HPDE6-E6E7 (cell line): ENCODE results near the gene SORT1.

Experiments used
- DNase-seq: peaks from one replicate; pipeline ENCODE4 v3.0.0; 2011; ENCODE audit warnings: missing footprints; ENCODE audit errors: extremely low spot score

Gene SORT1

DNA sequence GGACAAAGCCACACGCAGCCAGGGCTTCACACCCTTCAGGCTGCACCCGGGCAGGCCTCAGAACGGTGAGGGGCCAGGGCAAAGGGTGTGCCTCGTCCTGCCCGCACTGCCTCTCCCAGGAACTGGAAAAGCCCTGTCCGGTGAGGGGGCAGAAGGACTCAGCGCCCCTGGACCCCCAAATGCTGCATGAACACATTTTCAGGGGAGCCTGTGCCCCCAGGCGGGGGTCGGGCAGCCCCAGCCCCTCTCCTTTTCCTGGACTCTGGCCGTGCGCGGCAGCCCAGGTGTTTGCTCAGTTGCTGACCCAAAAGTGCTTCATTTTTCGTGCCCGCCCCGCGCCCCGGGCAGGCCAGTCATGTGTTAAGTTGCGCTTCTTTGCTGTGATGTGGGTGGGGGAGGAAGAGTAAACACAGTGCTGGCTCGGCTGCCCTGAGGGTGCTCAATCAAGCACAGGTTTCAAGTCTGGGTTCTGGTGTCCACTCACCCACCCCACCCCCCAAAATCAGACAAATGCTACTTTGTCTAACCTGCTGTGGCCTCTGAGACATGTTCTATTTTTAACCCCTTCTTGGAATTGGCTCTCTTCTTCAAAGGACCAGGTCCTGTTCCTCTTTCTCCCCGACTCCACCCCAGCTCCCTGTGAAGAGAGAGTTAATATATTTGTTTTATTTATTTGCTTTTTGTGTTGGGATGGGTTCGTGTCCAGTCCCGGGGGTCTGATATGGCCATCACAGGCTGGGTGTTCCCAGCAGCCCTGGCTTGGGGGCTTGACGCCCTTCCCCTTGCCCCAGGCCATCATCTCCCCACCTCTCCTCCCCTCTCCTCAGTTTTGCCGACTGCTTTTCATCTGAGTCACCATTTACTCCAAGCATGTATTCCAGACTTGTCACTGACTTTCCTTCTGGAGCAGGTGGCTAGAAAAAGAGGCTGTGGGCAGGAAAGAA is 122.9 kb downstream of the SORT1 start:
- peak; percentile 85 for DNase-seq

DNA sequence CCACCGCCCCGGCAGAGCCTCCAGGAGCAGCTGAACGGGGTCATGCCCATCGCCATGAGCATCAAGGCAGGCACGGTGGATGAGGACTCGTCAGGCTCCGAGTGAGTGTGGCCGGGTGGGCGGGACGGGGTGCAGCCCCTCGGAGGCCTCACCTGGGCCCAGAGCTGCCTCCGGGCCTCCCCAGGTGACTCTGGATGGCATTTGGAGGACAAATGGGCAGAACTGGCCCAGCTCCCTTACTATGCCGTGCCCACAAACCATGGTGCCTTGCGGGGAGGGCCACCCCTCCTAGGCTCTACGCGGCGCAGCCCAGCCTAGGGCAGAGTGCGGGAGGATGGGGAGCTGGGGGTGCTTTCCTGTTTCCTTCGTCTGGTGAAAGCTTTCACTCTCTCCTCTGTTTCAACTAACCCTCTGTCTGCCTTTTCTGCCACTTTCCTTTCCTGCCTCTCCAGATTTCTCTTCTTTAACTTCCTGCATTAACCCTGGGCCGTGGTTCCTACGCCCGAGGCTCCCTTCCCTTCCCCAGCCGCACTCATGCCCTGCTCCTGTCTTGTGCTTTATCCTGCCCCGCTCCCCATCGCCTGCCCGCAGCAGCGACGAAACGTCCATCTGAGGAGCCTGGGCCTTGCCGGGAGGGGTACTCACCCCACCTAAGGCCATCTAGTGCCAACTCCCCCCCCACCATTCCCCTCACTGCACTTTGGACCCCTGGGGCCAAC is 124.0 kb downstream of the SORT1 start:
- DNase-seq, result no peak

DNA sequence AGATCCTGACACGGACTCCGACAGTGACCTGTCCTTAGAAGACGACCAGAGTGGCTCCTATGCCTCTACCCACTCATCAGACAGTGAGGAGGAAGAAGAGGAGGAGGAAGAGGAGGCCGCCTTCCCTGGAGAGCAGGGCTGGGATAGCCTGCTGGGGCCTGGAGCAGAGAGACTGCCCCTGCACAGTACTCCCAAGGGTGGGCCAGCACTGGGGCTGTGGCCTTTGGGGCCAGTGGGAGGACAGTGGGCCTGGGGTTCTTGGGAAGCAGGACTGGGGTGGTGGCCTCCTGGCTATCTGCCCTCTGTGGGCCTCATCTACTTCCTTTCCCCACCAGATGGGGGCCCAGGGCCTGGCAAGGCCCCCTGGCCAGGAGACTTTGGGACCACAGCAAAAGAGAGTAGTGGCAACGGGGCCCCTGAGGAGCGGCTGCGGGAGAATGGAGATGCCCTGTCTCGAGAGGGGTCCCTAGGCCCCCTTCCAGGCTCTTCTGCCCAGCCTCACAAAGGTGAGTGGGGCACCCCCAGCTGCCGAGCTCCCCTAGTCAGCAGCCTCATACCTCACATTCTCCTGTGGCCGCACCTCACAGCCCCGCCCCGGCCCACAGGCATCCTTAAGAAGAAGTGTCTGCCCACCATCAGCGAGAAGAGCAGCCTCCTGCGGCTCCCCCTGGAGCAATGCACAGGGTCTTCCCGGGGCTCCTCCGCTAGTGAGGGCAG is 124.7 kb downstream of the SORT1 start:
- no peak for DNase-seq

DNA sequence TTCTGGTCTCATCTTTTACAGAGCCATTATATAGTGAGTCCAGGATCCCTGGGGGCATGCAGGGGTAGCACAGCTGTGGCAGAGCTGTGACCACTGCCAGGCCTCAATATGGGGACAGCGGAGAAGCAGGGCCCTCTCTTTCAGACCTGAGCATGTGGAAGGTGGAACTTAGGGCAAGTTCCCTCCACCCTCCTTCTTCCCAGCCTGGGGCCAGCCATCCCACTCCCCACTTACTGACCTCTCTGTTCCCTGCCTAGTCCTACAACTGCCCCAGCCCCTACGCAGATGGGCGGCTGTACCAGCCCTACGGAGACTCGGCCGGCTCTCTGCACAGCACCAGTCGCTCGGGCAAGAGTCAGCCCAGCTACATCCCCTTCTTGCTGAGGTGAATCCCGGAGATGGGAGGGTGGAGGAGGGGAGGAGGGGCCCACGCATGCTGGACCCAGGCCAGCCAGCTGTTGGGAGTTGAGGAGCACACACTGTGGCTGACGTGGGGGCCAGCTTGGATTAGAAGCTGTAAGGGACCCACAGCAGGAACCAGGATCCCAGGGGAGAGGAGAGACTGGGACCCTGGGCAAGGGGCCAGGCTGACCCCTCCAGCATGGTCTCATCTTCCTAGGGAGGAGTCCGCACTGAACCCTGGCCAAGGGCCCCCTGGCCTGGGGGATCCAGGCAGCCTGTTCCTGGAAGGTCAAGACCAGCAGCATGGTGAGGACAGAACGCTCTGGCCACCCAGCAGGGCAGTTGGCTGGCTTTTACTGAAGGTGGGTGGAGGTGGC is 125.5 kb downstream of the SORT1 start:
- DNase-seq, result no peak

DNA sequence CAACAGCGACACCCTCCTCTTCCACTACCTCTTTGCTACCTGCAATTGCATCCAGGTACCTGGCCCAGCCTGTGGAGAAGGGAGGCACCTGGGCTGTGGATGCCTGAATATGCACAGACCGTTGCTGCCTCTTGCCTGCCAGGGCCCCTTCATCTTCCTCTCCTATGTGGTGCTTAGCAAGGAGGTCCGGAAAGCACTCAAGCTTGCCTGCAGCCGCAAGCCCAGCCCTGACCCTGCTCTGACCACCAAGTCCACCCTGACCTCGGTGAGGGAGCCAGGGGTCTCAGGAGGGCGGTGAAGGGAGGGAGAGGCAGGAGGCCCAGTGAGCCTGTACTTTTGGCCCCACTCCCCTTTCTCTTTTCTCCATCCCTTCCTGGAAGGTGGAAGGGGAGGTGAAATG is 126.3 kb downstream of the SORT1 start:
- no peak for DNase-seq

DNA sequence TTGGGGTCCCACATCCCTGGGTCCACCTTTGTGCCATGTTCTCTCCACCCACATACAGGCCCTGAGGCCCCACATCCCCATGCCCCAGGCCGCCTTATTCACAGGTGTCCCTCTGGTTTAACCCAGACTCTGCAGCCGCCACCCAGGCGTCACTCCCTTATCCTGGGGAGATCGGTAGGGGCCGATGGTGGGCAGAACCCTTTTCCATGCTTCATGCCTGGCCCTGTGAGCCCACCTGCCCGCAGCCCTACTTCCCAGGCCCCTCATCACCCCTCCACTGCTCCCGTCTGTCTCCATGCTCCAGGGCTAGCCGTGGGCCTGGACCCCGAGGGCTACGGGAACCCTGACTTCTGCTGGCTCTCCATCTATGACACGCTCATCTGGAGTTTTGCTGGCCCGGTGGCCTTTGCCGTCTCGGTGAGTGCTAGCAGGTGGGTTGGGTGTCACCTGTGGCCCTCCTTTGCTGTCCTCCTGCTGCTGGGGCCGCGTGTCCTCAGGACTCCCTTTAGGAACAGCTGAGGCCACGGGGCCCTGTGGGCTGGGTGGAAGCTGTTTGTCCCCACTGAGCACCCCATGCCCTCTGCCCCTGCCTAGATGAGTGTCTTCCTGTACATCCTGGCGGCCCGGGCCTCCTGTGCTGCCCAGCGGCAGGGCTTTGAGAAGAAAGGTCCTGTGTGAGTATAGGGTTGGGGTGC is 126.9 kb downstream of the SORT1 start:
- no peak for DNase-seq

DNA sequence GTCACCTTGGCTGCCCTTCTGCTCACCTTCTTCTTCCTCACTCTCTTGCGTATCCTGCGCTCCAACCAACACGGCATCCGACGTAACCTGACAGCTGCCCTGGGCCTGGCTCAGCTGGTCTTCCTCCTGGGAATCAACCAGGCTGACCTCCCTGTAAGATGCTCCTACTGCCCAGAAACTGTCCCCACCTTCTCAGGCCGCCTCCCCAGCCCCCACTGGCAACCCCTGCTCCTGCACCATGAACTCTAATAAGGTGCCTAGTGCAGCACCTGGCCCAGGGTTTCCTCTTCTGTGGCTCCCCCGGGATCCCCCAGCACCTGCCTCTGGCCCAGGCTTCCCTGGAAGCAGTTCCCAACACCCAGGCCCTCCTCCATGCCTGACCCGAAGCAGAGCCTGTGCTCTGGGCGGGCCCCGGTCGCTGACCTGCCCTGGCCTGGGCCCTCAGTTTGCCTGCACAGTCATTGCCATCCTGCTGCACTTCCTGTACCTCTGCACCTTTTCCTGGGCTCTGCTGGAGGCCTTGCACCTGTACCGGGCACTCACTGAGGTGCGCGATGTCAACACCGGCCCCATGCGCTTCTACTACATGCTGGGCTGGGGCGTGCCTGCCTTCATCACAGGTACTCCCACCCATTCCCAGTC is 127.6 kb downstream of the SORT1 start:
- no peak for DNase-seq

DNA sequence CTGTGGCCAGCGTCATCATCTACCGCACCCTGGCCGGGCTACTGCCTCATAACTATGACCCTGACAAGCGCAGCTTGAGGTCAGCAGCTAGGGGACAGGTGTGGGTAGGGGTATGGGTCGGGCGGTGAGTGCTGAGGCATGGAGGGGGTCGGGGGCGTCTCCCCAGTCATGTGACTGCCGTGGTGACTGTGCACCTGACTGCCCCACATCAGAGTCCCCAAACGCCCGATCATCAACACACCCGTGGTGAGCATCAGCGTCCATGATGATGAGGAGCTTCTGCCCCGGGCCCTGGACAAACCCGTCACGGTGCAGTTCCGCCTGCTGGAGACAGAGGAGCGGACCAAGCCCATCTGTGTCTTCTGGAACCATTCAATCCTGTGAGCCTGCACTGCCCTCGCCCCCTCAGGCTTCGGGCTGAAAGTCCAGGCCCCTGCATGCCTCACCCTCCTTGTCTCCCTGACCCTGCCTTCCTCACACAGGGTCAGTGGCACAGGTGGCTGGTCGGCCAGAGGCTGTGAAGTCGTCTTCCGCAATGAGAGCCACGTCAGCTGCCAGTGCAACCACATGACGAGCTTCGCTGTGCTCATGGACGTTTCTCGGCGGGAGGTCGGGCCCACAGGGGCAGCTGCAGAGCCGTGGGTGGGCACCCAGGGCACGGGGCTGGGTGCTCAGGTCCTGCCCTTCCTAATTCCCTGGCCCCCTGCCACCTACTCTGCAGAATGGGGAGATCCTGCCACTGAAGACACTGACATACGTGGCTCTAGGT is 128.3 kb downstream of the SORT1 start:
- DNase-seq, result no peak

DNA sequence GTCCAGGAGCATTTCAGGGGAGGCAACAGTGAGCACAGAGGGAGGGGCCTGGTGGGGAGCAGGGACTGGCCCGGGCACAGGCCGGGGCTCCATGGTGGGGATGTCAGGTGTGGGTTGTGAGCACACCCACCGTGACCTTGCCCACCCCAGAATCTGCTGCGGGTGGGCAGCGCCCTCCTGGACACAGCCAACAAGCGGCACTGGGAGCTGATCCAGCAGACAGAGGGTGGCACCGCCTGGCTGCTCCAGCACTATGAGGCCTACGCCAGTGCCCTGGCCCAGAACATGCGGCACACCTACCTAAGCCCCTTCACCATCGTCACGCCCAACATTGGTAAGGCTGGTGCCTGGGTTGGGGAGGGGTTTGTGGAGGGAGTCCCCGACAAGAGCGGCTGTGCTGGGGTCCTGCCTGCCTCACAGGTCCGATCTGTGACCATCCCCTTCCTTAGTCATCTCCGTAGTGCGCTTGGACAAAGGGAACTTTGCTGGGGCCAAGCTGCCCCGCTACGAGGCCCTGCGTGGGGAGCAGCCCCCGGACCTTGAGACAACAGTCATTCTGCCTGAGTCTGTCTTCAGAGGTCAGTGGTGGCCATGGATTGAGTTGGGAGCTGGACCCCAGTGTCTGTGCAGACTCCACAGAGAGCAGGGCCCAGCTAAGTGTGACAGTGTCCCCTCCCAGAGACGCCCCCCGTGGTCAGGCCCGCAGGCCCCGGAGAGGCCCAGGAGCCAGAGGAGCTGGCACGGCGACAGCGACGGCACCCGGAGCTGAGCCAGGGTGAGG is 129.1 kb downstream of the SORT1 start:
- DNase-seq, result no peak

DNA sequence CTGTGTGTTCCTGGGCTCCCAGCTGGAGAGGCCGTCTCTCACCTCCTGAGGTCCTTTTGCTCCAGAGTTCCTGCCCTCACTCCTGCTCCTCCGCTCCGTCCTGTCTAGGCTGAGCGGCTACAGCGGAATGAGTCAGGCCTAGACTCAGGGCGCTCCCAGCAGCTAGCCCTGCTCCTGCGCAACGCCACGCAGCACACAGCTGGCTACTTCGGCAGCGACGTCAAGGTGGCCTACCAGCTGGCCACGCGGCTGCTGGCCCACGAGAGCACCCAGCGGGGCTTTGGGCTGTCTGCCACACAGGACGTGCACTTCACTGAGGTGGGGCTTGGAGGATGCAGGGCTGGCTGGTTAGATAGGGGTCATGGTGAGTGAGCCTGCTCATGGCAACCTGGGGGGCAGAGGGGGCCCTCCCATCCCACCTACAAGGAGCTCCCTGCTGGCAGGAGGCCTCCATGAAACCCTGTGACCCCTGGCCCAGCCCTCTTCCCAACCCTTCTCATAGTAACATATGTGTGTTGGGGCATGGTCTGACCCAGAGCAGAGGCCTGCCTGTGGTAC is 129.9 kb downstream of the SORT1 start:
- no peak for DNase-seq

DNA sequence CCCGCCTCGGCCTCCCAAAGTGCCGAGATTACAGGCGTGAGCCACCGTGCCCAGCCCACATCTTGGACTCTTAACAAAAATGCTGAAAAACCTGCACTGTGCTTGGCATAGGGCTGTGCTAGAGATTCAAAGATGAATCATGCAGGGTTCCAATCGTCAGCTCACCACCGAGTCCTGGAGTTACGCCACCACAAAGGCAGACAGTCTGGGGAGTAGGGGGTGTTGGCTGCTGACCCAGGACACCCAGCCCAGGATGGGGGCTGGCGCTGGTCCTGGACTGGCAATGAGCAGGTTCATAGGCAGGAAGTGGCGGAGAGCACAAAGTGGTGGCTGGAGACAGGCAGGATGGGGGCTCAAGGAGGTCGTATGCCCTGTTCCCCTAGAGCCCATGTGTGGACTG is 130.8 kb downstream of the SORT1 start:
- DNase-seq, result no peak

DNA sequence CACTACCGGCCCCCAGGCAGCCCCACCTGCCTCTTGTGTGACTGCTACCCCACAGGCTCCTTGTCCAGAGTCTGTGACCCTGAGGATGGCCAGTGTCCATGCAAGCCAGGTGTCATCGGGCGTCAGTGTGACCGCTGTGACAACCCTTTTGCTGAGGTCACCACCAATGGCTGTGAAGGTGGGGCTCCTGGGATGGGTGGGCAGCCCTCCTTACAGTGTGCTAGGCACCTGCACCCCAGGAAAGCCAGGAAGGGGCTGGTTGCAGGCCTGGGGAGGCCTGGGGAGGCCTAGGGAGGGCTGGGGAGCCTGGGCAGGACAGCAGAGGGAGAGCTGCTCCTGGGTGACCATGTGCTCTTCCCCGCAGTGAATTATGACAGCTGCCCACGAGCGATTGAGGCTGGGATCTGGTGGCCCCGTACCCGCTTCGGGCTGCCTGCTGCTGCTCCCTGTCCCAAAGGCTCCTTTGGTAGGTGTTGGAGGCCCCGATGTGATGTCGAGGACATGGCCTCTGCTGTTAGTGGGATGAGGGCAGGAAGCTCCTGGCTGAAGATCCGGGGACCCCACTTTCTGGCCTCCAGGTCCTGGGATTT is 131.9 kb downstream of the SORT1 start:
- no peak for DNase-seq

DNA sequence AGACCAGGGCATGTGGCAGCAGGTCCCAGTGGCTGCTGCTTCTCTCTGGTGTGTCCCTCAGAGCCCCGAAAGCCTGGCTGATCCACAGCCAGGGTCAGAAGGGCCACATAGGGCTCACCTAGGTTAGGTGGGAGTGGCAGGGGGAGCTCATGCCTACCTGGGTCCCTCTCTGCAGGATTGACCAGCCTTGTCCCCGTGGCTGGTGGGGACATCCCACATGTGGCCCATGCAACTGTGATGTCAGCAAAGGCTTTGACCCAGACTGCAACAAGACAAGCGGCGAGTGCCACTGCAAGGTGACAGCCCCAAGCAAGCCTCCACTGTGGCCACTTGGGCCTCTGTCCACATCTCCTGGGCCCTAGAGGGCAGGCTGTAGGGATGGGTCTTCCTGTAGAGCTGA is 132.7 kb downstream of the SORT1 start:
- no peak for DNase-seq

DNA sequence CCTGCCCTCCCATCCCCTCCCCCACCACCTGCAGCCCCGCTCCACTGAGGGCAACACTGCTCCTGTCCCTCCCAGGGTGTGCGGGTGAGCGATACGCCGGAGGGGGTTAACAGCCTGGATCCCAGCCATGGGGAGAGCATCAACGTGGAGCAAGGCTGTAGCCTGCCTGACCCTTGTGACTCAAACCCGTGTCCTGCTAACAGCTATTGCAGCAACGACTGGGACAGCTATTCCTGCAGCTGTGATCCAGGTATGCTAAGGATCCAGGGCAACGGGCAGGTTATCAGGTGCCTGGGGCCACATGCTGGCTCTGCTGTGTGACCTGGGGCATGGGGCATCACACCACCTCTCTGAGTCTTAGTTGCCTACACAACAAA is 133.4 kb downstream of the SORT1 start:
- DNase-seq, result no peak

DNA sequence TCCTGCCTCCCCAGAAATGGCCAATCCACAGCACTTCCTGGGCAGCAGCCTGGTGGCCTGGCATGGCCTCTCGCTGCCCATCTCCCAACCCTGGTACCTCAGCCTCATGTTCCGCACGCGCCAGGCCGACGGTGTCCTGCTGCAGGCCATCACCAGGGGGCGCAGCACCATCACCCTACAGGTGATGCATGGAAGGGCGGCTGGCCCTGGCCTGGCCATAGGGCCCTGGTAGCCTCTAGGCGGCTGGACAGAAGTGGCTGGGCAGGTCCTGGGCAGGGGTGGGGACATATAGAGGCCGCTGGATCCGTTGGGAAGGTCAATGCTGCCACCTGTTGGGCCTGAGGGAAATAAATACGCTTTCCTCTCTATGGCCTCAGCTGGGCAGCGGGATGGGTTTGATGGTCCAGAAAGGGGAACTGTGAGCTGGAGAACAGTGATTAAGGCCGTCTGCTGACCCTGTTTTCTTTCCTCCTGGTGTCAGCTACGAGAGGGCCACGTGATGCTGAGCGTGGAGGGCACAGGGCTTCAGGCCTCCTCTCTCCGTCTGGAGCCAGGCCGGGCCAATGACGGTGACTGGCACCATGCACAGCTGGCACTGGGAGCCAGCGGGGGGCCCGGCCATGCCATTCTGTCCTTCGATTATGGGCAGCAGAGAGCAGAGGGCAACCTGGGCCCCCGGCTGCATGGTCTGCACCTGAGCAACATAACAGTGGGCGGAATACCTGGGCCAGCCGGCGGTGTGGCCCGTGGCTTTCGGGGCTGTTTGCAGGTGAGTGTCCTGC is 133.9 kb downstream of the SORT1 start:
- DNase-seq, result peak; percentile 92

DNA sequence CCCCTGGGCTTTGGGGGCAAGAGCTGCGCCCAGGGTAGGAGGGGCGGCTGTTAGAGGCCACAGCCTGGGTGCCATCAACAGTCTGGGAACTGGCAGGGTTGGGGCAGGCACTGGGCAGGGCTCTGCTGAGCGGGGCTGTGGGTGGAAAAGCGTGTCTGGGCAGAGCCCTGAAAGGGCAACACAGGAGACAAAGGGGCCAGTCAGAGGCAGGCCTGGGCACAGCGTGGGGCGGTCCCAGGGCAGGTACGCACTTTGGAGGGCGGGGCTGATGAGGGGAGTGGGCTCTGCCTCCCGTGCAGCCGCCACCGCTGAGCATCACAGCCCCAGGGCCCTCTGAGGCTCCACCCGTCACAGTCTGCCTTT is 134.5 kb downstream of the SORT1 start:
- DNase-seq, result peak; percentile 94

DNA sequence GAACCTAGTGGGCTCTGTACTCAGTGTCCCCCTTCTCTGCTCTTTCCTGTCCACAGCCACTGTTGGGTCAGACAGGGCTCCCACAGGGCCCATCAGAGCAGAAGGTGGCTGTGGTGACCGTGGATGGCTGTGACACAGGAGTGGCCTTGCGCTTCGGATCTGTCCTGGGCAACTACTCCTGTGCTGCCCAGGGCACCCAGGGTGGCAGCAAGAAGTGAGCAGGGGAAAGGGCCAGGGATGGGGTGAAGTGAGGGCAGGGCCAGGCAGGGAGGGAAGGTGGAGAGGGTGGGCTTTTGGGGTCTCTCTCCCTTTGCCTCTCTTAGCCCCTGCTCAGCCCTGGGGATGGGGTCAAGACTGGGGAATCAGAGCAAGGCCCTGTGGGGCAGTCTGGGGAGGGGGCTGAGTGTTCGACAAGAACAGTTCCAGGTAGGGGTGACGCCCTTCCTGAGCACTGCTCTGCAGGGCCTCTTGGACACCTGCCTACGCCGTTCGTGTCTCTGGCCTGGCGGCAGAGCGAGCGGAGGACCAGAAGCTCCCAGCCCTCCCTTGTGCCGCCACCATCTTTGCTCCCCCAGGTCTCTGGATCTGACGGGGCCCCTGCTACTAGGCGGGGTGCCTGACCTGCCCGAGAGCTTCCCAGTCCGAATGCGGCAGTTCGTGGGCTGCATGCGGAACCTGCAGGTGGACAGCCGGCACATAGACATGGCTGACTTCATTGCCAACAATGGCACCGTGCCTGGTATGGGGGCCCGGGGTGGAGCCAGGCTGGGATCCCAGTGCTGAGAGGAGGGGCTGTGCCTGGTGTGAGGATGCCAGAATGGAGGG is 135.3 kb downstream of the SORT1 start:
- DNase-seq, result no peak
